A172 (cell line): ENCODE measurements around the gene CHIT1. TPM values are rescaled to one million over a fixed set of nuclear protein-coding genes. Genes with fewer than 3 reads are reported as not detected.
"Not testable (repeated sequence)": the region's sequence is repeated elsewhere in the genome, so short reads cannot be mapped to it uniquely, and the experiment has no call there.

Source experiments
- DNase-seq: peaks from one replicate; pipeline ENCODE4 v3.0.0-alpha.2; 2015; ENCODE audit warnings: low spot score
- total RNA-seq: library from RNA; depleted of rRNA; stranded (reverse); fragments of >200 nt; shearing (Covaris generic); gene quantifications from 2 replicates; pipeline ENCODE4 v1.2.3, GENCODE V29; 2014

CHIT1 gene
- total RNA-seq, 1 experiment from 2014 or later, result not detected

- DNase-seq, result no peak
Measured at GRCh38 chr1:203265541-203265940, 36.1 kb upstream of the CHIT1 start.

- peak; percentile 47 for DNase-seq
Measured at GRCh38 chr1:203264052-203264501, 34.6 kb upstream of the CHIT1 start.

- no peak for DNase-seq
Measured at GRCh38 chr1:203263496-203263895, 34.0 kb upstream of the CHIT1 start.

- not testable (repeated sequence) for DNase-seq
Measured at GRCh38 chr1:203256636-203257035, 27.2 kb upstream of the CHIT1 start.

GRCh38 chr1:203254782-203255181 is 25.3 kb upstream of the CHIT1 start:
- DNase-seq, result not testable (repeated sequence)

GRCh38 chr1:203252678-203253077 is 23.2 kb upstream of the CHIT1 start:
- DNase-seq, result no peak

GRCh38 chr1:203251466-203251865 is 22.0 kb upstream of the CHIT1 start:
- DNase-seq, result no peak

- DNase-seq, result no peak
Measured at GRCh38 chr1:203250911-203251310, 21.4 kb upstream of the CHIT1 start.

GRCh38 chr1:203244776-203245175 is 15.3 kb upstream of the CHIT1 start:
- no peak for DNase-seq

- not testable (repeated sequence) for DNase-seq
Measured at GRCh38 chr1:203241708-203242107, 12.2 kb upstream of the CHIT1 start.

- no peak for DNase-seq
Measured at GRCh38 chr1:203239526-203240305, 10.2 kb upstream of the CHIT1 start.

GRCh38 chr1:203239081-203239480 is 9.6 kb upstream of the CHIT1 start:
- no peak for DNase-seq

GRCh38 chr1:203238535-203238934 is 9.1 kb upstream of the CHIT1 start:
- DNase-seq, result no peak

GRCh38 chr1:203234901-203235300 is 5.4 kb upstream of the CHIT1 start:
- DNase-seq, result not testable (repeated sequence)

GRCh38 chr1:203228670-203229069 is 803 bp downstream of the CHIT1 start:
- no peak for DNase-seq

- DNase-seq, result no peak
Measured at GRCh38 chr1:203227371-203228083, 1.9 kb downstream of the CHIT1 start.

GRCh38 chr1:203225071-203225470 is 4.4 kb downstream of the CHIT1 start:
- DNase-seq, result no peak

GRCh38 chr1:203223012-203223775 is 6.3 kb downstream of the CHIT1 start:
- no peak for DNase-seq

GRCh38 chr1:203219934-203220333 is 9.5 kb downstream of the CHIT1 start:
- DNase-seq, result no peak

GRCh38 chr1:203219171-203219570 is 10.3 kb downstream of the CHIT1 start:
- no peak for DNase-seq

GRCh38 chr1:203217668-203218067 is 11.8 kb downstream of the CHIT1 start:
- DNase-seq, result no peak

GRCh38 chr1:203217139-203217655 is 12.3 kb downstream of the CHIT1 start:
- DNase-seq, result no peak
